ENCODE results near the gene TCERG1L.

Gene TCERG1L

DNA sequence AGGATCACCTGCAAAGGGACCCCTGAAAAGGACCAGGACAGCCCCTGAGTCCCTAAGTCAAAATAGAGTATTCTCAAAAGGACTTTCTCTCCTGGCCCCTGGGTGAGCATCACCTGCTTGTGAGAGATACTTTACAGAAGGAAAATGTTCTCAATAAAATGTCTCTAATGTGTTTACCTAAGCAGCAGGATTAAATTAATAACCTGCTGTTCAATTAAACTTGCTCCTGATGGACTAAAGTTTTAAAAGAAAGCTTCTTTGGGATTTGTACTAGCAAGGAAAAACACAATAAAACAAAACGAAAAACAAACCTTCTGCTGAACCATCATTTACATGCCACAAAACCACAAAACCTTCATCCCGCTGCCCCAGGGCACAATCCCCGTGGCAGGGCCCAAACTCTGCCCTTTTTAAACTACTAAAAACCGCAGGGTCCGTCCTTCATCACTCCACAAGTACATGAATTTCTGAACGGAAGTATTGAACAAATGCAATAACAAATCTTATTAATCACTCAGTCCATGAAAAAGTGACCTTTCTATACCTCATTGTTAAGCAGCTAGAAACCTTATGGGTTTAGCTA is 197.7 kb downstream of the TCERG1L start:
- no peak for TF ChIP-seq FOXM1 (IDR thresholded peaks at IDR 0.05; ENCODE audit: borderline replicate concordance, low read depth)
- no peak for TF ChIP-seq YY1 (IDR thresholded peaks at IDR 0.05; ENCODE audit: low read depth)
- TF ChIP-seq EGR1 (IDR thresholded peaks at IDR 0.05), result no peak
- no peak for TF ChIP-seq EP300 (IDR thresholded peaks at IDR 0.05; ENCODE audit: borderline replicate concordance)
- TF ChIP-seq NFIC (IDR thresholded peaks at IDR 0.05), result no peak
- no peak for TF ChIP-seq CEBPB (IDR thresholded peaks at IDR 0.05)
- TF ChIP-seq TAF1 (IDR thresholded peaks at IDR 0.05; ENCODE audit: low read depth), result no peak
- TF ChIP-seq, protein P1, sequence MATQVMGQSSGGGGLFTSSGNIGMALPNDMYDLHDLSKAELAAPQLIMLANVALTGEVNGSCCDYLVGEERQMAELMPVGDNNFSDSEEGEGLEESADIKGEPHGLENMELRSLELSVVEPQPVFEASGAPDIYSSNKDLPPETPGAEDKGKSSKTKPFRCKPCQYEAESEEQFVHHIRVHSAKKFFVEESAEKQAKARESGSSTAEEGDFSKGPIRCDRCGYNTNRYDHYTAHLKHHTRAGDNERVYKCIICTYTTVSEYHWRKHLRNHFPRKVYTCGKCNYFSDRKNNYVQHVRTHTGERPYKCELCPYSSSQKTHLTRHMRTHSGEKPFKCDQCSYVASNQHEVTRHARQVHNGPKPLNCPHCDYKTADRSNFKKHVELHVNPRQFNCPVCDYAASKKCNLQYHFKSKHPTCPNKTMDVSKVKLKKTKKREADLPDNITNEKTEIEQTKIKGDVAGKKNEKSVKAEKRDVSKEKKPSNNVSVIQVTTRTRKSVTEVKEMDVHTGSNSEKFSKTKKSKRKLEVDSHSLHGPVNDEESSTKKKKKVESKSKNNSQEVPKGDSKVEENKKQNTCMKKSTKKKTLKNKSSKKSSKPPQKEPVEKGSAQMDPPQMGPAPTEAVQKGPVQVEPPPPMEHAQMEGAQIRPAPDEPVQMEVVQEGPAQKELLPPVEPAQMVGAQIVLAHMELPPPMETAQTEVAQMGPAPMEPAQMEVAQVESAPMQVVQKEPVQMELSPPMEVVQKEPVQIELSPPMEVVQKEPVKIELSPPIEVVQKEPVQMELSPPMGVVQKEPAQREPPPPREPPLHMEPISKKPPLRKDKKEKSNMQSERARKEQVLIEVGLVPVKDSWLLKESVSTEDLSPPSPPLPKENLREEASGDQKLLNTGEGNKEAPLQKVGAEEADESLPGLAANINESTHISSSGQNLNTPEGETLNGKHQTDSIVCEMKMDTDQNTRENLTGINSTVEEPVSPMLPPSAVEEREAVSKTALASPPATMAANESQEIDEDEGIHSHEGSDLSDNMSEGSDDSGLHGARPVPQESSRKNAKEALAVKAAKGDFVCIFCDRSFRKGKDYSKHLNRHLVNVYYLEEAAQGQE (IDR thresholded peaks at IDR 0.05; ENCODE audit: low read depth), result no peak
- TF ChIP-seq TCF12 (IDR thresholded peaks at IDR 0.05; ENCODE audit: low read depth), result no peak
- TF ChIP-seq, protein P2, sequence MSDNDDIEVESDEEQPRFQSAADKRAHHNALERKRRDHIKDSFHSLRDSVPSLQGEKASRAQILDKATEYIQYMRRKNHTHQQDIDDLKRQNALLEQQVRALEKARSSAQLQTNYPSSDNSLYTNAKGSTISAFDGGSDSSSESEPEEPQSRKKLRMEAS (IDR thresholded peaks at IDR 0.05), result no peak
- TF ChIP-seq CREB1 (IDR thresholded peaks at IDR 0.05; ENCODE audit: low read depth), result no peak

DNA sequence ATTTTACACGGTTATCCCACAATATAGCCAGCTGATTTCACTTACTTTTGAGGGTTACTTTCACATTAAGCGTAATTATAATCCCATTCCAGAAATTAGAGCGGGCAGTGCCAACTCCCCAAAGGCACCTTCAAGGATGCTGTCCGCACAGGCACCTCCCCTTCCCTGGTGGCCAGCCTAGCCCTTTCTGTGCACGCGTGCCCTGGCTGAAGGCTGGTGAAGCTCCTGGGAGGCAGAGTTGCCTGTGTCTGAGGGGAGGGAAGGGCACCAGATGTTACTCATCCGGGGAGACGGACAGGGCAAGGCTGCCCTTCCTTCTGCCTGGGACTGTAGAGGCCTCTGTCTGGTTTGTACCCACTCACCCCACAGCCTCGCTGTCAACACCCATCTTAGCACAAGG is 198.4 kb downstream of the TCERG1L start:
- TF ChIP-seq YY1 (IDR thresholded peaks at IDR 0.05; ENCODE audit: low read depth), result no peak

DNA sequence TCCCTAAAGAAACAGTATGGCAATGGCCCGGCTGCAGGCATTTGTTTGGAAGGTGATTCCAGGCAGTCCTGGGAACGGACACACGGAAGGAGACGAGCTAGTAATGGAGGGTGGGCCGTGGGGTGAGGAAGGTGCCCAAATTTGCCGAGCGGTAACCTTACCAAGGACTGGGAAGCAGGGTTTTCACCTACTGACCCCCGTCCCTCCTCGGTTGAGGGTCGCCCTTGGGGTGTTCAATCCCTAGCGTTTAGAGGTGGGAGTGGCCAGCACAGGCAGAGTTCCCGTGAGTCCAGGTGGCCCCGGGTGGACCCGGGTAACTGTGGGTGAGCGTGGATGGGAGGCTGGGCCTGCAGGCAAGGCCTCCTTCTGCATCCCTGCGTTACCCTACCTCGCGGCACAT is 198.8 kb downstream of the TCERG1L start:
- TF ChIP-seq CEBPB (IDR thresholded peaks at IDR 0.05) (no peak), FOXM1 (IDR thresholded peaks at IDR 0.05; ENCODE audit: borderline replicate concordance, low read depth) (no peak), TEAD4 (IDR thresholded peaks at IDR 0.05) (no peak), EP300 (IDR thresholded peaks at IDR 0.05; ENCODE audit: borderline replicate concordance) (no peak)

- TF ChIP-seq, protein P2 (IDR thresholded peaks at IDR 0.05), result no peak
- TF ChIP-seq TCF12 (IDR thresholded peaks at IDR 0.05; ENCODE audit: low read depth), result no peak
- TF ChIP-seq YY1 (IDR thresholded peaks at IDR 0.05; ENCODE audit: low read depth), result no peak
- no peak for TF ChIP-seq NFIC (IDR thresholded peaks at IDR 0.05)
These were observed 199.9 kb downstream of the TCERG1L start for GRCh38 chr10:131111471-131112080.

DNA sequence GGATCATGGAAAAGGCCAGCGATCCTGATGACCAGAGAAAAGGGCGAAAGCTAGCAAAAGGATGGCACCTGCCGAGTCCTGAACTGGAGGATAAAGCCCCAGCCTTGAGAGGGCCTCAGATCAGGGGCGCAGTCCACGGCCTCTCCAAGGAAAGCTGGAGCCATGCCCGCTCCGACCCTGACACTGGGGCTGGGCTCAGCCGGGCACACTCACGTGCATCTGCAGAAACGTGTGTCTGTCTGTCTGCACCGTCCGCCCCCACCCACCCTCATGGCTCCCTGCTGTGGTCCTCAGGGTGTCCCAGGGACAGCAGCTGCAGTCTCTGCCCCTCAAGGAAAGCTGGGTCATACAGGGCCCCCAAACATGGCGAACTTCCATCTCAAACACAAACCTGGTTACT is 200.5 kb downstream of the TCERG1L start:
- no peak for TF ChIP-seq TAF1 (IDR thresholded peaks at IDR 0.05; ENCODE audit: low read depth)

DNA sequence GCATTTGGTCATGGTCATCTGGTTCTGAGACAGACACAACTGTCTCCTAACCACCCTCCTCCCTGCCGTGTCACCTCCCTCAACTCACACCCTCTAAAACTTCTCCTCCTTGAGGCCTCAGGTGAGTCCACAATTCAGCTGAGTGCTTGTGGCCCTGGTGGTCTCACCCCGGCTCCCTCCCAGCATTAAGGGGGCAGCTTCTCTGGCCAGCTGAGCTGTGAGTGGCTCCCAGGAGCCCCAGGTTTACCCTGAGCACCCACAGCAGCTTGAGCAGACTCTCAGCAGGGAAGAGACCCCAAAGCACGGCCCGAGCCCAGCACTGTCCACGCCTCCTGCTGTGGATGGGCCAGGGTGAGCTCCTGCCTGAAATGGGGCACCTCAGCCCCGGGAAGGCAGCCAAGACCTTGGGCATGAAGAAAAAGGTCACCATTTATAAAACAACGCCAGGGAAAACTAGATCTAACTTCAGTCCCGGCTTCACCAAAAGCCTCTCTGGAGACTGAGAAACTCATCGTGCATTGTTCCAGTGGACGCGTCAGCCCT is 201.2 kb downstream of the TCERG1L start:
- no peak for TF ChIP-seq ZBTB7A (IDR thresholded peaks at IDR 0.05; ENCODE audit: low read depth)
- TF ChIP-seq CEBPB (IDR thresholded peaks at IDR 0.05), result no peak
- TF ChIP-seq EGR1 (IDR thresholded peaks at IDR 0.05), result no peak
- no peak for TF ChIP-seq CREB1 (IDR thresholded peaks at IDR 0.05; ENCODE audit: low read depth)
- no peak for TF ChIP-seq TAF1 (IDR thresholded peaks at IDR 0.05; ENCODE audit: low read depth)
- TF ChIP-seq, protein P1 (IDR thresholded peaks at IDR 0.05; ENCODE audit: low read depth), result no peak
- no peak for TF ChIP-seq EP300 (IDR thresholded peaks at IDR 0.05; ENCODE audit: borderline replicate concordance)
- TF ChIP-seq TCF12 (IDR thresholded peaks at IDR 0.05; ENCODE audit: low read depth), result no peak

GRCh38 chr10:131109726-131110125 is 201.8 kb downstream of the TCERG1L start:
- TF ChIP-seq ZBTB7A (IDR thresholded peaks at IDR 0.05; ENCODE audit: low read depth) (no peak), CREB1 (IDR thresholded peaks at IDR 0.05; ENCODE audit: low read depth) (no peak), EP300 (IDR thresholded peaks at IDR 0.05; ENCODE audit: borderline replicate concordance) (no peak), YY1 (IDR thresholded peaks at IDR 0.05; ENCODE audit: low read depth) (no peak), TEAD4 (IDR thresholded peaks at IDR 0.05) (no peak), FOXM1 (IDR thresholded peaks at IDR 0.05; ENCODE audit: borderline replicate concordance, low read depth) (no peak), USF1 (IDR thresholded peaks at IDR 0.05) (no peak), NFIC (IDR thresholded peaks at IDR 0.05) (no peak), EGR1 (IDR thresholded peaks at IDR 0.05) (no peak), RAD21 (IDR thresholded peaks at IDR 0.05; ENCODE audit: low read depth) (no peak), TAF1 (IDR thresholded peaks at IDR 0.05; ENCODE audit: low read depth) (no peak), CEBPB (IDR thresholded peaks at IDR 0.05) (no peak), TCF12 (IDR thresholded peaks at IDR 0.05; ENCODE audit: low read depth) (no peak)
- TF ChIP-seq, protein P2 (IDR thresholded peaks at IDR 0.05), result no peak
- TF ChIP-seq, protein P1 (IDR thresholded peaks at IDR 0.05; ENCODE audit: low read depth), result no peak
